Mammary microvascular endothelial cell (primary cell): Measurements from ENCODE around the gene EEF1B2. TPM values are rescaled to one million over a fixed set of nuclear protein-coding genes. Genes with fewer than 3 reads are reported as not detected.

Experiments
- total RNA-seq: library from RNA; depleted of rRNA; stranded (reverse); fragments of >200 nt; gene quantifications from 2 replicates; pipeline ENCODE4 v1.2.3, GENCODE V29; 2015

Gene EEF1B2
- 452 and 462 TPM in 2 replicates for total RNA-seq

GRCh38 chr2:206159346-206160124 lies at the start of gene EEF1B2, which contains the start of gene NDUFS1:
TSS of gene EEF1B2 (plus strand) at chr2:206159895. CDS start at chr2:206159980, 85 bp downstream.
TSS of gene NDUFS1 (minus strand) at chr2:206159444. CDS start at chr2:206153678, 5,766 bp downstream.

Other genes starting within 250 kb of the EEF1B2 start
- gene INO80D, start 73.7 kb upstream of the EEF1B2 start, total RNA-seq = 5.2 and 6.4 TPM in 2 replicates
- gene NDUFS1, start 451 bp upstream of the EEF1B2 start, total RNA-seq = 103 and 104 TPM in 2 replicates
- 2.4 and 3.0 TPM in 2 replicates for gene ZDBF2, start 114.8 kb downstream of the EEF1B2 start, total RNA-seq